Measurements from ENCODE around the gene GPR32.

GRCh38 chr19:50799547-50799851 is 29.2 kb downstream of the GPR32 start:
- TF ChIP-seq EZH2 (IDR thresholded peaks at IDR 0.05; ENCODE audit: borderline replicate concordance, low read length), result no peak
- TF ChIP-seq CTCF (conservative IDR thresholded peaks at IDR 0.05 in 1 of 2, IDR thresholded peaks at IDR 0.05 in 1 of 2; ENCODE audit: extremely low read depth in 1 of 2, insufficient read depth in 1 of 2, low read depth in 1 of 2, low read length in 2 of 2), result no peak
